GM10248 (cell line): Measurements from ENCODE around the gene POC1B.

Experiments used
- CTCF ChIA-PET: fragments of 300-600 bp; sonication (Branson Sonifier 250); formaldehyde crosslinking; extraction: SDS; loops from one replicate; lab custom pipeline; 2021; ENCODE audit warnings: antibody characterized with exemption; lab: Yijun Ruan, JAX
- POLR2A ChIA-PET: fragments of 350-650 bp; sonication (Branson Sonifier 250); formaldehyde crosslinking; extraction: SDS; loops from one replicate; lab custom pipeline; 2020; ENCODE audit warnings: antibody characterized with exemption; lab: Yijun Ruan, JAX
- DNase-seq: peaks from one replicate; pipeline ENCODE4 v3.0.0; 2012; ENCODE audit errors: extremely low spot score
- TF ChIP-seq, protein P1 (sequence below): IDR thresholded peaks from 2 replicates; pipeline ENCODE4 v1.5.1; 2012; ENCODE audit warnings: mild to moderate bottlenecking, low read depth; ENCODE audit errors: extremely low read depth, missing control alignments, control extremely low read depth

POC1B gene

DNA sequence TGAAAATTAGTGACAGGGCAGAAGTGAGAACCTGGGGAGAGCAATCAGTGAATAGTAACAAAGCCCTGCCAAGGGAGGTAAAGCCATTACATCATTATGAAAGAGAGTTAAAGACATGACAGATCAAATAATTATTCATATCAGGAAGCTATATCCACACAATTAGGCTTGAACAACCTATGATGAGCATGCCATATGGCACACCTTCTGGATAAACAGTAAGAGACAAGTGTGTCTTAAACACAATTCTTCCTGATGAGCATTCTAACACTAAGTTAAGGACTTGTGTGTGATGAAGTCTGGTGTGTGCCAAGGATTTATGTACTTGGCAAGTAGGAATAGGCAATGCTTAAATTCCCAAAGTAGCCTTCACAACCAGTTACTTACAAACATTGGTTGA is 77.3 kb downstream of the POC1B start:
- no peak for DNase-seq
- TF ChIP-seq, protein P1, sequence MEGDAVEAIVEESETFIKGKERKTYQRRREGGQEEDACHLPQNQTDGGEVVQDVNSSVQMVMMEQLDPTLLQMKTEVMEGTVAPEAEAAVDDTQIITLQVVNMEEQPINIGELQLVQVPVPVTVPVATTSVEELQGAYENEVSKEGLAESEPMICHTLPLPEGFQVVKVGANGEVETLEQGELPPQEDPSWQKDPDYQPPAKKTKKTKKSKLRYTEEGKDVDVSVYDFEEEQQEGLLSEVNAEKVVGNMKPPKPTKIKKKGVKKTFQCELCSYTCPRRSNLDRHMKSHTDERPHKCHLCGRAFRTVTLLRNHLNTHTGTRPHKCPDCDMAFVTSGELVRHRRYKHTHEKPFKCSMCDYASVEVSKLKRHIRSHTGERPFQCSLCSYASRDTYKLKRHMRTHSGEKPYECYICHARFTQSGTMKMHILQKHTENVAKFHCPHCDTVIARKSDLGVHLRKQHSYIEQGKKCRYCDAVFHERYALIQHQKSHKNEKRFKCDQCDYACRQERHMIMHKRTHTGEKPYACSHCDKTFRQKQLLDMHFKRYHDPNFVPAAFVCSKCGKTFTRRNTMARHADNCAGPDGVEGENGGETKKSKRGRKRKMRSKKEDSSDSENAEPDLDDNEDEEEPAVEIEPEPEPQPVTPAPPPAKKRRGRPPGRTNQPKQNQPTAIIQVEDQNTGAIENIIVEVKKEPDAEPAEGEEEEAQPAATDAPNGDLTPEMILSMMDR, result no peak
- ChIA-PET CTCF (no interaction called here), POLR2A (no interaction called here)

DNA sequence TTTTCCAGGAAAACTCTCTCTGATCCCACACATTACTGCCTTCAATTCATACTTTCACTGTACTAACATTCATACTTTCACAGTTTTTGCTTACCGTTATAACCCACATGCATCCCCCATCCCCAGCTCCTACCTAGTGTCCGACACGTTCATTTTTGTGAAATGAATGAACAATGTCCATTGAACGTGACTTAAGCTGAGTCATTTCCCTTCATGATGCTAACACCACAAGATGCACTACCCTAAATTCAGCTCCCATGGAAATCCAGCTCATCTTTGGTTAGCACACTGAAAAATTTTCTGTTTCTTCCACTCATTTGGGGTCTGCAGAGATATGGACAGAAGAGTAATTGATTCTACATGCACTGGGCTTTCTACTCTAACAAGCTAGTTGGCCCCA is 85.9 kb downstream of the POC1B start:
- ChIA-PET POLR2A (no interaction called here), CTCF (interaction anchor here (0.7 to 3.2 kb wide), 3 partner anchors 12 to 104 kb away, joined by 3 to 21 read pairs (median 15); no protein-coding TSS in a partner anchor)
- no peak for DNase-seq
- TF ChIP-seq, protein P1, result no peak

DNA sequence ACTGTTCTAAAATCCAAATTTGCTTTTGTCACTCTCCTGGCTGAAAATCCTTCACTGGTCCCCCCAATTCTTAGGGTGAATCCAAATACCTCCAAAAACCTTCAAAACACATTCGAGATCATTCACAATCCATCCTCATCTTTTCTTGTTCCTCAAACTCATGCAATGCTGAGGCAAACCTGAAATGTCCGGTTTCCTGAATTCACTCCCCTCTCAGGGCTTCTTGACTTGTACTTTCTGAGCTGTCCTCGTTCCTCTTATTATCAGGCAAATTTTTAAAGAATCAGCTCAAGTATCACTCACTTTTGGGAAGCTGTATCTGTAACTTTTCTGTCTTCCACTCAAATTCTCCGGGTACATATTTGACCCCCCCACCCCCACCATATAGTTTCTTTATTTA is 88.6 kb downstream of the POC1B start:
- CTCF ChIA-PET, result interaction anchor here (1.4 to 3.2 kb wide), 2 partner anchors 9 to 13 kb away, joined by 3 to 15 read pairs; no protein-coding TSS in a partner anchor
- POLR2A ChIA-PET, result no interaction called here
- no peak for DNase-seq
- TF ChIP-seq, protein P1, result no peak

DNA sequence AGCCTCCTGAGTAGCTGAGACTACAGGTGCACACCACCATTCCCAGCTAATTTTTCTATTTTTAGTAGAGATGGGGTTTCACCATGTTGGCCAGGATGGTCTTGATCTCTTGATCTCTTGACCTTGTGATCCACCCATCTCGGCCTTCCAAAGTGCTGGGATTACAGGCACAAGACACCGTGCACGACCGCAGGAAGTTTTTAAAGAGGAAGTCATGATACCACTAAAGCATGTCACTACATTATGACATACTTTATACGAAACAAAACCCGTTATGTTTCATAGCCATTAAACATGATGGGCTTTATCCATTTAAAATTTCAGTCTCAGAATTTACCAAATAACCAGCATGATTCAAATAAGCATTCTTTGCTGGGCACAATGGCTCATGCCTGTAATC is 89.8 kb downstream of the POC1B start:
- DNase-seq, result no peak
- ChIA-PET POLR2A (no interaction called here), CTCF (no interaction called here)
- TF ChIP-seq, protein P1, result no peak

DNA sequence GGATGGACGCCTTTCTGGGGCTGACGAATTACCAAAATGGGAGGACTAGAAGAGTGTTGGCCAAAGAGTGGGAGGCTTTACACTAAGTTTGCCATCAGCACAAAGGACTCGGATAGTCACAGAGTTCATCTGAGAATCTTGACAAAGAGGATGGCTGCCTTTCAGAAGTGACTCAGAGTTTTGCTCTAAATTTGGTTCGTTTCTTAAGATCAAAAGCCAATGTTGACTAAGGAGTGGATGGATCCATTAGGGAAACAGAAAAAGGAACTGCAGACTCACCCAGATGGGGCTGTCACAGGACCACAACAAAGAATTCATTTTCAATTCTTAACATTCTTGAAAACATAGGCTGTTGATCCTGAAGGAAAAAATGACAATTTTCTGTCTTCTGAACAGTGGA is 92.2 kb downstream of the POC1B start:
- CTCF ChIA-PET, result no interaction called here
- TF ChIP-seq, protein P1, result no peak
- DNase-seq, result no peak

DNA sequence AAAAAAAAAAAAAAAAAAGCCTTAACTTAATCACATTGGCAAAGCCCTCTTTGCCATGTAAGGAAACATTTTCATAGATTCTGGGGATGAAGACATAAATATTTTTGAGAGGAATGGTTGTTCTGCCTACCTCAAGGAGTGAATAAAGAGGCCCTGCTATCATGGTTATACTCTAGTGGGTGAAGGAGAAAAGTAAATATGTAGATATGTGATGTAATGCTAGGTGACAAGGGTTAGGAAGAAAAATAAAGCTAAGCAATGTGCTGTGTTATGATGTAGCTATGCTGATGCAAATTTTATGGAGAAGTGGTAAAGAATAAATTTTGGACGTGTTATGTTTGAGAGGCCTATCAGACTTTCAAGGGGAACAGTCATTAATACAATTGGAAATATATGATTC is 93.5 kb downstream of the POC1B start:
- no peak for DNase-seq
- TF ChIP-seq, protein P1, result no peak
- CTCF ChIA-PET, result interaction anchor here (1.0 kb wide), 1 partner anchor 29 kb away, joined by 4 read pairs; no protein-coding TSS in a partner anchor
- POLR2A ChIA-PET, result no interaction called here

More for the DNA sequence above, 92.2 kb downstream of the POC1B start:
- POLR2A ChIA-PET, result no interaction called here
